ENCODE results near the gene OTUD7B.
"Not testable (repeated sequence)": the region's sequence is repeated elsewhere in the genome, so short reads cannot be mapped to it uniquely, and the experiment has no call there.

OTUD7B gene

DNA sequence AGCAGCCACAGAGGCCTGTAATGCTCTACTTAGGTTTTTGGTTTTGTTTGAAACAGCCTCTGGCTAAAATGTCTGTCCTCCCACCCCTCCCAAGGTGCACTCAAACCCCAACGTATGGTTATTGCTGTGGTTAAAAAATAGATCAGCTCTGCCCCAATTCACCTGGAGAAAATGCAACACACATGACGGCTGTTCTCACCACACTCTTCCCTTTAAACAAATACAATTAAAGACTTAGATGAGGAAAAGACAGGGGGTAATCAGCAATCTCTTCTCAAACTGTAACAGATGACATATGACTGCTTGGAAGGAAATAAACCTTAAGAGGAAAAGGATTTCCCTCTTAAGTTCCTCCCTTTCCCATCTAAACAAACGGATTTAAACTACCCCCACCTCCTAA, 67.6 kb downstream of the OTUD7B start:
- DNase-seq, result no peak

DNA sequence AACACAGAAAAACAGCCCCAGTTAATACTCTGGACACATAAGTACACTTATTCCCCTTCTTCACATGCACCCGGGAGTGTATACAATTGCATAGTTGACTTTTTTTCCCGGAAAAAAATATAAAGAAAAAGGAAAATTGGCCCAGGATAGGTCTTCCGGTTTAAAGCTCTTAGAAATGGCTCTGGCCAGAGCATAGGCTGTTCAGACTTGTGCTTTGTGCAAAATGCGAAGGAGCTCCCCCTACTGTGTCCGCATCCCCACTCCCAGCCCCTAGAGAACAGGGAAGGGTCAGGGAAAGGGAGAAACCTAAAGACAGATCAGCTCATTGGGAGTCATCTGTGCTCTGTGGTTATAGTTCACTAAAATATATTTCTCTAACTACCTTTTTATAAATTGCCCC, 68.3 kb downstream of the OTUD7B start:
- no peak for DNase-seq

GRCh38 chr1:149940427-149940826, 70.1 kb downstream of the OTUD7B start:
- DNase-seq, result no peak

GRCh38 chr1:149938668-149939003, 71.9 kb downstream of the OTUD7B start:
- not testable (repeated sequence) for DNase-seq

DNA sequence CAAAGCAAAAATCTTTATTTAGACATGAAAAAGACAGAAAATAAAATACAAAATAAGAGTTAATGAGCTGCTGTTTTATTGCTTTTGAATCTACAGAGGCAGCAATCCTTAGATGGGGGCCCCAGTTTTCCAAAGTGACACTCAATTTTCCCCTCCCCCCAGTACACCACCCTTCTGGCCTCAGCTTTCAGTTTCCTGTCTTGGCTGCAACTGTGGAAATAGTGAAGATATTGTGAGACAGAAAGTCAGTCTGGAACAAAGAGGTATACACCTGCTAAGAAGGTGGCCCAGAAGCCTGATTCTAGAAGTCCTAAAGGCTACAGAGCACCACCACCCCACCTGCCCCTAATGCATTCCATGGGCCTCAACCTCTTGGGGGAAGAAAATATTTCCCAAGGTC, 72.8 kb downstream of the OTUD7B start:
- DNase-seq, result no peak

- peak; percentile 70 for DNase-seq
Observed at GRCh38 chr1:149936992-149937705, 73.4 kb downstream of the OTUD7B start.

GRCh38 chr1:149936170-149936991, 74.1 kb downstream of the OTUD7B start, which contains the start of gene MTMR11:
Gene MTMR11 (minus strand): TSS chr1:149936879. CDS start chr1:149936647, 232 bp downstream.
- DNase-seq, result no peak

DNA sequence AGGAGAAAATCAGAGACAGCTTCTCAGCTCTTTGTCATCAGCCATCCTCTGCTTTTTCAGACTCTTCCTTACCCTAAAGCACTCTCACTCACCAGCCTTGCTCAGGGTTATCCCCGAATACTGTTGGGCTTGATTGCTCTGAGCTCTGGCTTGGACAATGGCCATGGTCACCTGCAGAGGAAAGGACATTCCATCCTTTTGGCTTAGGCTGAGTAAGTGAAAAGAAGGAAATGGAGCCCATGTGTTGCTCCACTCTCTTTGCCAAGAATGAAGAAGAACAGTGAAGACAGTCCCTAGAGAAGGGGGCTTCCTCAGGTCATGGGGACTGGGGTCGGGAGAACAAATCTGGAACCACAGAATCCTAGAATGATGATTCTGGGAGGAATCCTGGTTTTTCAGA, 76.2 kb downstream of the OTUD7B start:
- DNase-seq, result no peak

- DNase-seq, result no peak
Observed at GRCh38 chr1:149933208-149933607, 77.3 kb downstream of the OTUD7B start.

DNA sequence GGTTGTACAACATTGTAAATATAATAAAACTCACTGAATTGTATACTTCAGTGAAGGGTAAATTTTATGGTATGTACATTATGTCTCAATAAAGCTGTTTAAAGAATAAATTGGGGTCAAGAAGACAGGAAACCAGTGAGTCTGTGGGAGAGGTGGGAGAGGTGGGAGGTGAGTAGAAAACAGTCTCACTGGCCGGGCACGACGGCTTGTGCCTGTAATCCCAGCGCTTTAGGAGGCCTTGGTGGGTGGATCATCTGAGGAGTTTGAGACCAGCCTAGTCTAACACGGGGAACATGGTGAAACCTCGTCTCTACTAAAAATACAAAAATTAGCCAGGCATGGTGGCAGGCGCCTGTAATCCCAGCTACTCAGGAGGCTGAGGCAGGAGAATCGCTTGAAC, 78.1 kb downstream of the OTUD7B start:
- no peak for DNase-seq

DNA sequence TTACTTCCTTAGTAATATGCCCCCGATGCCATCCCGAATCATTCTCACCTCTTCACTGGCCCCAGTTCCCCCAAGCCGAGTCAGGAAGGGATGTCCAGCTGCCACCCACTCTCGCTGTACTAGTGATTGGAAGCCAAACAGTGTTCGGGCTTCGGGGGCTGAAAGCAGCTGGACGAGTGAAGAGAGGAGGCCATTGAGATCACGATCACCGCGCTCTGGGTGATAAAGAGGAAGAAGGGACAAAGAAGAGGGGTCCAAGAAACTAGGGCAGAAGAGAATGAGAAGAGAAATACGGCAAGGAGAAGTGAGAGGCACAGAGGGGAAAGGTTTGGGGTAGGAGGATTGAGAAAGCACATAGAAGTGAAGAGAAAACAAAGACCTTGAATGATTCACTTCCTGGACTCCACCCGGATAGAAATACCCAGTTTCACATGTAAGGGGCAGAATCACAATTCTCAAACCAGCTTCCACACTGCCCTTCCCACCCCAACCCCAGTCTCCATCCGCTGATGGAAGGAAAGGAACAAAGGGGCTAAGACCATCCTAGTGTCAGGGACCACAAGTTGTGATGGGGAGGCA, 79.2 kb downstream of the OTUD7B start:
- no peak for DNase-seq

GRCh38 chr1:149929856-149930255, 80.7 kb downstream of the OTUD7B start:
- no peak for DNase-seq

GRCh38 chr1:149928401-149928724, 82.2 kb downstream of the OTUD7B start:
- no peak for DNase-seq

DNA sequence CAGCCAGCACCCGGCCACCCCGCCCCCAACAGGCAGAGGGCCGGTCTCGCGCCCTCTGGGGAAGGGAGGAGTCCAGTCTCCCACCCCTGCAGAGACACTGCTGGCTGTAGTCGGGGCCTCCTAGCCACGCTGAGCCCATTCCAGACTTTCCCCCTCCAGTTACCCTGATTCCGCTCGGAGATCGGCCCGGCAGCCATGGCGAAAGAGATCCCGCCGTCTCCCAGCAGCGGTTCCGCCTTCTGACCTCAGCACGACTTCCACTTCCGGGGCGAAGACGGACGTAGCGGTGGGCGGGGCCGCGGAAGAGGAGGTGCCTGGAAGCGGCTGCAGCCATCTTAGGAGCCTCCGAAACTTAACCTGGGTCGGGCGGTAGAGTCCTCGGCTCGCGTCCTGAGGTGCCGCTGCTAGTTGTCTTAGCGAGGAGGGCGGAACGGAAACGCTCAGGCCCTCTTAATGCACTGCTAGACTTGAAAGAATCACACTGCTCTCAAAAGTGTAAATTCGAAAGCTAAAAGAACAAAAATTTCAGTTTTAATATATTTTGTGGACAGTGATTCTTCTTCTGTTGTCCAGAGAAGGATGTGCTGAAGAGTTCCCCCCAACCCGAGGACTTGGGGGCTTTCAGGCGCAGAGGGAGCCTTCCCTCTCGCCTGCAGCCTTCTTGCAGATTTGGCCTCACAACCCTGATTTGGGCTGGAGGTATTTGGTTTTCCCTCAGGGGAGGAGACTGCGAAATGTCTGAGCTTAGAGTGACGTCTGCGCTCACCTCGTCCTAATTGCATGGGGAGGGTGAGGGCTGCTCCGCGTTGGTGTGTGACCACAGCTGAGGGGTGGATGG, 82.7 kb downstream of the OTUD7B start, which contains the start of gene SF3B4:
Gene SF3B4, minus strand, starts transcription at position 241 of the 838 bp plus-strand sequence. Its CDS starts 44 bp downstream, at position 197.
- peak; percentile 90 for DNase-seq

GRCh38 chr1:149927056-149927562, 83.4 kb downstream of the OTUD7B start:
- DNase-seq, result no peak

GRCh38 chr1:149926296-149926695, 84.2 kb downstream of the OTUD7B start:
- DNase-seq, result no peak

DNA sequence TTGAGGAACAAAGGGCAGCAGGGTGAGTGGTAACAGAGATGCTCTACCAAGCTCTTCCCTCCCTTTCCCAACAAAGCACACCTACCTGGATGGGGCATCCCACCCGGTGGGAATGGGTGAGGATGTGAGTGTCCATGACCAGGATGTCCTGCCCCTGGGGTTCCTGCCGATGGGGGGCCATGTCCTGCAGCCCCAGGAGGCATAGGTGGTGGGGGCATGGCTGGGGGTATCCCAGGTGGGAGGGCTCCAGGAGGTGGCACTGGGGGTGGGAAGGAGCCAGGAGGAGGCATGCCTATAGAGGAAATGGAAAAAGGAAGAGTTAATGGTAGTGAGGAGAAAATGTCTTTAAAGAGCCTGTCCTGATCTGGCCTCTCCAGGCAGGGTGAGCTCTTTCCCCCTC, 84.8 kb downstream of the OTUD7B start:
- DNase-seq, result no peak

- no peak for DNase-seq
Observed at GRCh38 chr1:149925345-149925744, 85.2 kb downstream of the OTUD7B start.

- no peak for DNase-seq
Observed at GRCh38 chr1:149923626-149924025, 86.9 kb downstream of the OTUD7B start.

- peak; percentile 82 for DNase-seq
Observed at GRCh38 chr1:149917571-149918144, 92.9 kb downstream of the OTUD7B start, which contains the start of gene SV2A. Gene SV2A (minus strand): TSS chr1:149917844. CDS start chr1:149913840, 4,004 bp downstream.

DNA sequence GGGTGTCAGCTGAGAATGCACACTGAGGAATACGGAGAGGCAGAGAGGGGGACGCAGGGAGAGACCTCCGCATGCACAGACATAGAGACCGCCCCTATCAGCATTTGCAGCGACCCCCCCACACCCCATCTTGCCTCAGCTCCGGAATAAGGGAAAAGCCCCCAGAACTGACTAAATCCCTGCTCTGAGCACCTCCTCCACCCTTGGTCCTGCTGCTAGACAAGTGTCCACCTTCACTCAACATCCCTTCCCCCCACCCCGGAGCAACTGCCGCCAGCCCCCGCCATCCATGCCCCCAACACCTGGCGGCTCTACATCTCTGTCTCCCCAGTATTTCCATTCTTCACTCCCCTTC, 93.7 kb downstream of the OTUD7B start:
- DNase-seq, result no peak

DNA sequence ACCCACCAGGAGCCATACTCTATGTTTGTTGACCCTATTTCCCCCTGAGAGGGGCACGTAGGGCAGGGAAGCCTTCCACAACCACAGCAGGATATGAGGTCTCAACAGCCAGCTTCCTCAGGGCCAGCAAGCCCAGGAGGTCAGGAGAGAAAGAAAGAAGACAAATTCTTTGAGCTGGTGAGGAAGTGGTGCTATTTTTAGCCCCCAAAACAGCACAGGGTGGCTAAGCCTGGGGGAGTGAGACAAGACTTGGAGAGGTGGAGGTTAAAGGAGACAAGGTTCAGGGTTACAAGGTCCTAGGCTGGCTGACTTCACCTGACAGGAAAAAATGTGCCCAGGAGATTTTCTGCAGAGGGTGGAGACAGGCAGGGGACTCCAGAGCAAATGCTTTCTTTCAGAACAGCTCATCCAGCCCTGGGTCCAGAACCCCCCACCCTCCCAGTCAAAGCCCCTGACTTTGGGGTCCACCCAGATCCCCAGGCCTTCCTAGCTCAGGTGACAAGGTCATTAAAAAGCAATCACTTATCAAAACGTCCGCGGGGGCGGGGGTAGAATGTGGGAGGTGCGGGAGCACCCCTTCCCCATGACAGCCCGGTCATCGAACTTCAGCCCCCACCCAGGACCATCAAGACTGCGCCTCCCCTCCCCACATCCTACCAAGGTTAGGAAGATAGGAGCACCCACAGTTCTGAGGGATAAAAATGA, 94.2 kb downstream of the OTUD7B start:
- no peak for DNase-seq
